K562 treated with DMSO at 1 percent for 24 hours (cell line): ENCODE results near the gene FHL1. TPM values are rescaled to one million over a fixed set of nuclear protein-coding genes. Genes with fewer than 3 reads are reported as not detected.

Experiments
- total RNA-seq: library from RNA; unstranded; fragments of 300-600 nt; gene quantifications from 2 replicates; pipeline ENCODE4 v1.2.3, GENCODE V29; 2022; ENCODE audit warnings: low read depth; ENCODE audit not compliant: insufficient read depth

FHL1 gene
- total RNA-seq, result 1.7 and 2.9 TPM in 2 replicates

GRCh38 chrX:136147315-136147901 is at the start of gene FHL1:
TSS of gene FHL1 (plus strand) at chrX:136147533.

GRCh38 chrX:136251041-136251991 is 104.0 kb downstream of the FHL1 start, which contains the start of gene MAP7D3:
TSS of gene MAP7D3 (minus strand) at chrX:136251400. CDS start at chrX:136251358, 42 bp downstream.

Other genes starting within 250 kb of the FHL1 start
- 10.8 and 11.7 TPM in 2 replicates for gene MMGT1, start 173.5 kb upstream of the FHL1 start, total RNA-seq
- gene SLC9A6, start 162.1 kb upstream of the FHL1 start, total RNA-seq, result 5.8 and 8.2 TPM in 2 replicates
- 6.9 and 8.7 TPM in 2 replicates for gene MAP7D3, start 103.9 kb downstream of the FHL1 start, total RNA-seq
- gene ADGRG4, start 153.4 kb downstream of the FHL1 start, total RNA-seq, result not detected in 2 replicates